NOMO-1 treated with DMSO at 0.1 percent for 48 hours (cell line): ENCODE results near the gene JAM2.
"Not testable (repeated sequence)": the region's sequence is repeated elsewhere in the genome, so short reads cannot be mapped to it uniquely, and the experiment has no call there.

Experiments
- DNase-seq: peaks from one replicate; lab custom pipeline; 2025; ENCODE audit not compliant: unreplicated experiment; lab: John Stamatoyannopoulos, UW

Gene JAM2

GRCh38 chr21:25643486-25643885 lies 4.4 kb downstream of the JAM2 start:
- DNase-seq, result no peak

GRCh38 chr21:25646474-25646873 lies 7.4 kb downstream of the JAM2 start:
- DNase-seq, result no peak

GRCh38 chr21:25647647-25648046 lies 8.6 kb downstream of the JAM2 start:
- DNase-seq, result peak; percentile 86

- DNase-seq, result peak; percentile 30
These were observed 10.1 kb downstream of the JAM2 start for GRCh38 chr21:25649146-25649545.

- no peak for DNase-seq
These were observed 17.4 kb downstream of the JAM2 start for GRCh38 chr21:25656412-25656811.

- DNase-seq, result no peak
These were observed 18.1 kb downstream of the JAM2 start for GRCh38 chr21:25657140-25657539.

GRCh38 chr21:25658427-25659035 lies 19.5 kb downstream of the JAM2 start:
- DNase-seq, result no peak

- DNase-seq, result no peak
These were observed 21.2 kb downstream of the JAM2 start for GRCh38 chr21:25660233-25660632.

- no peak for DNase-seq
These were observed 25.5 kb downstream of the JAM2 start for GRCh38 chr21:25664491-25664931.

GRCh38 chr21:25670726-25671125 lies 31.7 kb downstream of the JAM2 start:
- no peak for DNase-seq

GRCh38 chr21:25676451-25676850 lies 37.4 kb downstream of the JAM2 start:
- no peak for DNase-seq

GRCh38 chr21:25682382-25682781 lies 43.3 kb downstream of the JAM2 start:
- DNase-seq, result no peak

GRCh38 chr21:25687787-25688186 lies 48.7 kb downstream of the JAM2 start:
- DNase-seq, result no peak

- DNase-seq, result no peak
These were observed 49.5 kb downstream of the JAM2 start for GRCh38 chr21:25688275-25689155.

GRCh38 chr21:25689226-25689625 lies 50.2 kb downstream of the JAM2 start:
- DNase-seq, result no peak

- no peak for DNase-seq
These were observed 52.9 kb downstream of the JAM2 start for GRCh38 chr21:25691976-25692375.

GRCh38 chr21:25695461-25695860 lies 56.4 kb downstream of the JAM2 start:
- not testable (repeated sequence) for DNase-seq

GRCh38 chr21:25700741-25701140 lies 61.7 kb downstream of the JAM2 start:
- DNase-seq, result no peak

GRCh38 chr21:25701529-25701928 lies 62.5 kb downstream of the JAM2 start:
- DNase-seq, result peak; percentile 8

- DNase-seq, result peak; percentile 18
These were observed 69.5 kb downstream of the JAM2 start for GRCh38 chr21:25708467-25709065.

- no peak for DNase-seq
These were observed 70.7 kb downstream of the JAM2 start for GRCh38 chr21:25709684-25710265.

GRCh38 chr21:25710550-25710949 lies 71.5 kb downstream of the JAM2 start:
- no peak for DNase-seq
